Measurements from ENCODE around the gene STARD9. TPM values are rescaled to one million over a fixed set of nuclear protein-coding genes. Genes with fewer than 3 reads are reported as not detected.

The STARD9 gene
- total RNA-seq, 2 donors from 2014 or later: 0.97 to 2.9 TPM

GRCh38 chr15:42627485-42627884, 52.1 kb downstream of the STARD9 start:
- Mint-ChIP-seq H3K9me3 (no peaks in the 10 kb centered on the region), H3K27me3 (ENCODE audit: insufficient read depth) (no peaks in the 10 kb centered on the region), H3K4me3 (no peak overlapping the region), H3K36me3 (ENCODE audit: low read depth) (no peaks in the 10 kb centered on the region), H3K4me1 (no peaks in the 10 kb centered on the region), H3K27ac (no peak overlapping the region)
- H3K9me3 ChIP-seq (ENCODE audit: control insufficient read depth, low read length): no peaks in the 10 kb centered on the region
- no peak for TF ChIP-seq CTCF (conservative IDR thresholded peaks at IDR 0.05)
- no peak overlapping the region for H3K9ac ChIP-seq (ENCODE audit: extremely low read depth, low read length, poor library complexity, severe bottlenecking)
- H3K4me1 ChIP-seq (ENCODE audit: control insufficient read depth, insufficient read depth, low read length): no peaks in the 10 kb centered on the region
- H3K27me3 ChIP-seq (ENCODE audit: control insufficient read depth, insufficient read depth, low read length, poor library complexity, severe bottlenecking): no peaks in the 10 kb centered on the region
- WGBS, 2 experiments (ENCODE audit: insufficient coverage in 1 of 2, insufficient read length in 1 of 2): 86 to 96% methylated on average over 1 to 2 of the region's 2 CpGs
- no peak overlapping the region for H3K4me3 ChIP-seq (ENCODE audit: low read length)
- no peak for DNase-seq
- H3K36me3 ChIP-seq (ENCODE audit: control insufficient read depth, insufficient read depth, low read length): no peaks in the 10 kb centered on the region
- H3K27ac ChIP-seq (ENCODE audit: low read depth, low read length): no peak overlapping the region

- Mint-ChIP-seq H3K36me3 (ENCODE audit: low read depth) (no peaks in the 10 kb centered on the region), H3K4me3 (no peak overlapping the region), H3K27ac (no peak overlapping the region), H3K9me3 (no peaks in the 10 kb centered on the region), H3K27me3 (ENCODE audit: insufficient read depth) (no peaks in the 10 kb centered on the region), H3K4me1 (no peaks in the 10 kb centered on the region)
- H3K9ac ChIP-seq (ENCODE audit: extremely low read depth, low read length, poor library complexity, severe bottlenecking): no peak overlapping the region
- no peak overlapping the region for H3K27ac ChIP-seq (ENCODE audit: low read depth, low read length)
- no peaks in the 10 kb centered on the region for H3K4me1 ChIP-seq (ENCODE audit: control insufficient read depth, insufficient read depth, low read length)
- no peak for TF ChIP-seq CTCF (conservative IDR thresholded peaks at IDR 0.05)
- 94% methylated on average over 4 of the region's 4 CpGs; no CpG with 5 or more reads in 1 of the 2 experiments for WGBS, 2 experiments (ENCODE audit: insufficient coverage in 1 of 2, insufficient read length in 1 of 2)
- no peaks in the 10 kb centered on the region for H3K36me3 ChIP-seq (ENCODE audit: control insufficient read depth, insufficient read depth, low read length)
- no peaks in the 10 kb centered on the region for H3K27me3 ChIP-seq (ENCODE audit: control insufficient read depth, insufficient read depth, low read length, poor library complexity, severe bottlenecking)
- H3K9me3 ChIP-seq (ENCODE audit: control insufficient read depth, low read length): no peaks in the 10 kb centered on the region
- H3K4me3 ChIP-seq (ENCODE audit: low read length): no peak overlapping the region
- DNase-seq: no peak
These were observed 53.4 kb downstream of the STARD9 start for GRCh38 chr15:42628761-42629160.

GRCh38 chr15:42632105-42632675, 56.8 kb downstream of the STARD9 start:
- Histone ChIP-seq H3K4me3 (ENCODE audit: low read length) (no peak overlapping the region), H3K9me3 (ENCODE audit: control insufficient read depth, low read length) (no peaks in the 10 kb centered on the region), H3K4me1 (ENCODE audit: control insufficient read depth, insufficient read depth, low read length) (no peaks in the 10 kb centered on the region), H3K27ac (ENCODE audit: low read depth, low read length) (no peak overlapping the region), H3K9ac (ENCODE audit: extremely low read depth, low read length, poor library complexity, severe bottlenecking) (no peak overlapping the region), H3K27me3 (ENCODE audit: control insufficient read depth, insufficient read depth, low read length, poor library complexity, severe bottlenecking) (no peaks in the 10 kb centered on the region), H3K36me3 (ENCODE audit: control insufficient read depth, insufficient read depth, low read length) (no peaks in the 10 kb centered on the region)
- Mint-ChIP-seq H3K27me3 (ENCODE audit: insufficient read depth) (no peaks in the 10 kb centered on the region), H3K4me3 (no peak overlapping the region), H3K27ac (no peak overlapping the region), H3K9me3 (no peaks in the 10 kb centered on the region), H3K4me1 (no peaks in the 10 kb centered on the region), H3K36me3 (ENCODE audit: low read depth) (no peaks in the 10 kb centered on the region)
- no peak for TF ChIP-seq CTCF (conservative IDR thresholded peaks at IDR 0.05)
- 100% methylated on average over 1 of the region's 1 CpG; no CpG with 5 or more reads in 1 of the 2 experiments for WGBS, 2 experiments (ENCODE audit: insufficient coverage in 1 of 2, insufficient read length in 1 of 2)
- no peak for DNase-seq
